ENCODE results near the gene CDC42BPG.

- TF ChIP-seq CTCF (conservative IDR thresholded peaks at IDR 0.05 in 1 of 2, IDR thresholded peaks at IDR 0.05 in 1 of 2; ENCODE audit: extremely low read depth in 1 of 2, insufficient read depth in 1 of 2, low read depth in 1 of 2, low read length in 2 of 2) (no peak), EZH2 (IDR thresholded peaks at IDR 0.05; ENCODE audit: borderline replicate concordance, low read length) (no peak)
Measured at GRCh38 chr11:64810891-64811272, 33.6 kb downstream of the CDC42BPG start.
